ENCODE data around the gene LRRC38. TPM values are rescaled to one million over a fixed set of nuclear protein-coding genes. Genes with fewer than 3 reads are reported as not detected.
"Not testable (repeated sequence)": the region's sequence is repeated elsewhere in the genome, so short reads cannot be mapped to it uniquely, and the experiment has no call there.

Gene LRRC38
- total RNA-seq, 1 experiment from 2014 or later: not detected

- no peak for DNase-seq (ENCODE audit: low read depth, low spot score)
- Histone ChIP-seq H3K9me3 (ENCODE audit: control insufficient read depth in 1 of 2, insufficient read depth in 1 of 2, low read depth in 1 of 2, low read length in 2 of 2) (no peaks in the 10 kb centered on the region), H3K4me2 (ENCODE audit: low read length) (no peak overlapping the region), H4K20me1 (ENCODE audit: insufficient read depth) (no peaks in the 10 kb centered on the region), H3K36me3 (ENCODE audit: control insufficient read depth in 1 of 2, insufficient read depth in 2 of 2, low read length in 2 of 2) (no peaks in the 10 kb centered on the region), H3K27ac (ENCODE audit: low read depth, low read length) (no peak overlapping the region), H3K79me2 (ENCODE audit: insufficient read depth, low read length) (no peaks in the 10 kb centered on the region), H3K9ac (ENCODE audit: low read length) (no peak overlapping the region), H3K4me1 (ENCODE audit: control insufficient read depth in 1 of 2, insufficient read depth in 2 of 2, low read length in 2 of 2) (no peaks in the 10 kb centered on the region), H3K4me3 (replicated peaks in 1 of 2; ENCODE audit: low read depth in 1 of 2, low read length in 2 of 2) (no peak overlapping the region), H2AFZ (ENCODE audit: low read depth, low read length, poor library complexity, severe bottlenecking) (no peak overlapping the region), H3K27me3 (ENCODE audit: insufficient read depth, low read length) (no peaks in the 10 kb centered on the region), H3K9me2 (ENCODE audit: insufficient read depth) (no peaks in the 10 kb centered on the region)
- no peak for ATAC-seq
- POLR2A ChIA-PET: no interaction called here
- RAD21 ChIA-PET (ENCODE audit: low non-redundant PET in 1 of 2, low total read pairs in 2 of 2, uncharacterized antibody in 2 of 2, unreplicated experiment in 2 of 2): no interaction called here
- no TSS peak for BruUV-seq (replicated peaks)
- CTCF ChIA-PET: no interaction called here
- TF ChIP-seq EGR1 (IDR thresholded peaks at IDR 0.05; ENCODE audit: low read depth) (no peak), EZH2phosphoT487 (IDR thresholded peaks at IDR 0.05; ENCODE audit: borderline replicate concordance) (no peak)
- intact Hi-C loops (cut with micrococcal nuclease): no loop called here
Measured at GRCh38 chr1:13435458-13435857, 78.3 kb downstream of the LRRC38 start.

- ATAC-seq; CTCF ChIA-PET; RAD21 ChIA-PET (ENCODE audit: low non-redundant PET in 1 of 2, low total read pairs in 2 of 2, uncharacterized antibody in 2 of 2, unreplicated experiment in 2 of 2); H3K9me2 ChIP-seq (ENCODE audit: insufficient read depth); POLR2A ChIA-PET; BruUV-seq (replicated peaks); H3K9ac ChIP-seq (ENCODE audit: low read length); H3K36me3 ChIP-seq (ENCODE audit: control insufficient read depth in 1 of 2, insufficient read depth in 2 of 2, low read length in 2 of 2); DNase-seq (ENCODE audit: low read depth, low spot score); H3K27ac ChIP-seq (ENCODE audit: low read depth, low read length); H3K4me1 ChIP-seq (ENCODE audit: control insufficient read depth in 1 of 2, insufficient read depth in 2 of 2, low read length in 2 of 2); H3K4me2 ChIP-seq (ENCODE audit: low read length); H3K9me3 ChIP-seq (ENCODE audit: control insufficient read depth in 1 of 2, insufficient read depth in 1 of 2, low read depth in 1 of 2, low read length in 2 of 2); H4K20me1 ChIP-seq (ENCODE audit: insufficient read depth); intact Hi-C loops (cut with micrococcal nuclease); H3K79me2 ChIP-seq (ENCODE audit: insufficient read depth, low read length); H3K27me3 ChIP-seq (ENCODE audit: insufficient read depth, low read length); H3K4me3 ChIP-seq (replicated peaks in 1 of 2; ENCODE audit: low read depth in 1 of 2, low read length in 2 of 2); H2AFZ ChIP-seq (ENCODE audit: low read depth, low read length, poor library complexity, severe bottlenecking): not testable (repeated sequence)
Measured at GRCh38 chr1:13433694-13434358, 80.0 kb downstream of the LRRC38 start.

- RAD21 ChIA-PET (ENCODE audit: low non-redundant PET in 1 of 2, low total read pairs in 2 of 2, uncharacterized antibody in 2 of 2, unreplicated experiment in 2 of 2): no interaction called here
- CTCF ChIA-PET: no interaction called here
- no peak for DNase-seq (ENCODE audit: low read depth, low spot score)
- Histone ChIP-seq H3K9me2 (ENCODE audit: insufficient read depth) (no peaks in the 10 kb centered on the region), H3K4me2 (ENCODE audit: low read length) (no peak overlapping the region), H3K36me3 (ENCODE audit: control insufficient read depth in 1 of 2, insufficient read depth in 2 of 2, low read length in 2 of 2) (no peaks in the 10 kb centered on the region), H3K9ac (ENCODE audit: low read length) (no peak overlapping the region), H3K9me3 (ENCODE audit: control insufficient read depth in 1 of 2, insufficient read depth in 1 of 2, low read depth in 1 of 2, low read length in 2 of 2) (no peaks in the 10 kb centered on the region), H2AFZ (ENCODE audit: low read depth, low read length, poor library complexity, severe bottlenecking) (no peak overlapping the region), H3K4me3 (replicated peaks in 1 of 2; ENCODE audit: low read depth in 1 of 2, low read length in 2 of 2) (no peak overlapping the region), H3K4me1 (ENCODE audit: control insufficient read depth in 1 of 2, insufficient read depth in 2 of 2, low read length in 2 of 2) (no peaks in the 10 kb centered on the region), H3K79me2 (ENCODE audit: insufficient read depth, low read length) (no peaks in the 10 kb centered on the region), H3K27me3 (ENCODE audit: insufficient read depth, low read length) (no peaks in the 10 kb centered on the region), H3K27ac (ENCODE audit: low read depth, low read length) (no peak overlapping the region), H4K20me1 (ENCODE audit: insufficient read depth) (no peaks in the 10 kb centered on the region)
- BruUV-seq (replicated peaks): no TSS peak
- intact Hi-C loops (cut with micrococcal nuclease): no loop called here
- POLR2A ChIA-PET: no interaction called here
- no peak for ATAC-seq
- TF ChIP-seq REST (IDR thresholded peaks at IDR 0.05; ENCODE audit: low read depth) (no peak), CTCF (IDR thresholded peaks at IDR 0.05 in 2 of 3, conservative IDR thresholded peaks at IDR 0.05 in 1 of 3; ENCODE audit: borderline replicate concordance in 1 of 3, insufficient read depth in 1 of 3, low read depth in 2 of 3, low read length in 2 of 3) (no peak), RAD21 (IDR thresholded peaks at IDR 0.05; ENCODE audit: low read depth) (no peak), SRF (IDR thresholded peaks at IDR 0.05; ENCODE audit: low read depth) (no peak), ELF1 (IDR thresholded peaks at IDR 0.05; ENCODE audit: borderline replicate concordance, low read depth) (no peak), TCF7L2 (IDR thresholded peaks at IDR 0.05; ENCODE audit: borderline replicate concordance, extremely low read depth, insufficient read depth, insufficient read length) (no peak)
Measured at GRCh38 chr1:13432251-13432650, 81.6 kb downstream of the LRRC38 start.
